T-cell (primary cell): ENCODE measurements around the gene SLC15A2. TPM values are rescaled to one million over a fixed set of nuclear protein-coding genes. Genes with fewer than 3 reads are reported as not detected.
A peak's percentile ranks its signal among the peaks of the same experiment; 100 is the strongest.

Experiments used
- ATAC-seq, 4 experiments: fragments of 200-7000 bp in 3 of 4; fragments of 150-1000 bp in 1 of 4; cut with Tn5 transposase; replicated peaks in 1 of 4; 1 replicate in 3 of 4; 2 replicates in 1 of 4; pipeline ENCODE4 v1.10.0; 2021; ENCODE audit warnings: moderate library complexity in 3 of 4, mild to moderate bottlenecking in 2 of 4, moderate number of reproducible peaks in 1 of 4
- CTCF ChIA-PET, 2 donors: fragments of 300-600 bp; sonication (Branson Sonifier 250); formaldehyde crosslinking; loops; one replicate each; lab custom pipeline; 2022; ENCODE audit warnings: antibody characterized with exemption in 2 of 2; lab: Charles Lee
- POLR2A ChIA-PET, 2 donors: fragments of 300-600 bp; sonication (Branson Sonifier 250); formaldehyde crosslinking; loops; one replicate each; lab custom pipeline; 2022; ENCODE audit warnings: antibody characterized with exemption in 2 of 2; lab: Charles Lee
- DNase-seq, 35 experiments: peaks; one replicate each; pipeline versions ENCODE4 v3.0.0 to v3.0.0-alpha.2; 2013 to 2023
- H3K27ac ChIP-seq: one replicate; pipeline ENCODE4 v1.5.1; 2013; ENCODE audit warnings: low read length
- H3K27me3 ChIP-seq, 2 experiments: replicated peaks in 1 of 2; 1 replicate in 1 of 2; 2 replicates in 1 of 2; pipeline versions ENCODE4 v1.6.1 to v1.7.0; 2013; ENCODE audit warnings: low read length in 1 of 2, mixed read lengths in 1 of 2; ENCODE audit not compliant: control insufficient read depth in 2 of 2, insufficient read depth in 2 of 2; ENCODE audit errors: extremely low read depth in 1 of 2
- H3K36me3 ChIP-seq, 2 donors: 1 replicate in 1 of 2; 2 replicates in 1 of 2; pipeline versions ENCODE4 v1.6.1 to v1.7.0; 2013; ENCODE audit warnings: low read length in 1 of 2; ENCODE audit not compliant: control insufficient read depth in 2 of 2, insufficient read depth in 1 of 2; ENCODE audit errors: extremely low read depth in 1 of 2
- H3K4me1 ChIP-seq, 2 experiments: 1 replicate in 1 of 2; 2 replicates in 1 of 2; pipeline versions ENCODE4 v1.6.1 to v1.7.0; 2013; ENCODE audit warnings: low read length in 2 of 2, mixed read lengths in 1 of 2; ENCODE audit not compliant: insufficient read depth in 2 of 2, control insufficient read depth in 1 of 2; ENCODE audit errors: extremely low read depth in 1 of 2
- H3K4me3 ChIP-seq, 2 donors: 1 replicate in 1 of 2; 2 replicates in 1 of 2; pipeline versions ENCODE4 v1.5.1 to v1.7.0; 2013; ENCODE audit warnings: mild to moderate bottlenecking in 2 of 2, low read length in 1 of 2, moderate library complexity in 1 of 2; ENCODE audit not compliant: control insufficient read depth in 1 of 2; ENCODE audit errors: extremely low read depth in 1 of 2
- H3K9me3 ChIP-seq: 2 replicates; pipeline ENCODE4 v1.7.0; 2013
- H3K27ac Mint-ChIP-seq, 2 donors: one replicate each; pipeline ENCODE4 v1.8.0; 2020 to 2021; ENCODE audit warnings: mild to moderate bottlenecking in 2 of 2, mixed read lengths in 2 of 2
- H3K27me3 Mint-ChIP-seq, 2 donors: one replicate each; pipeline ENCODE4 v1.8.0; 2021 to 2022; ENCODE audit warnings: mixed read lengths in 2 of 2
- H3K36me3 Mint-ChIP-seq: one replicate; pipeline ENCODE4 v1.8.0; 2021; ENCODE audit warnings: mixed read lengths
- H3K4me1 Mint-ChIP-seq, 3 donors: one replicate each; pipeline ENCODE4 v1.8.0; 2020 to 2022; ENCODE audit warnings: mixed read lengths in 3 of 3, mild to moderate bottlenecking in 1 of 3
- H3K4me3 Mint-ChIP-seq, 3 donors: one replicate each; pipeline ENCODE4 v1.8.0; 2020 to 2022; ENCODE audit warnings: mild to moderate bottlenecking in 3 of 3, mixed read lengths in 3 of 3, moderate library complexity in 3 of 3
- H3K9me3 Mint-ChIP-seq, 3 donors: one replicate each; pipeline ENCODE4 v1.8.0; 2020 to 2022; ENCODE audit warnings: mixed read lengths in 3 of 3
- WGBS: methylation state at CpG from one replicate; pipeline ENCODE4 v1.1.5; 2013; ENCODE audit warnings: missing lambda C conversion rate; ENCODE audit not compliant: insufficient coverage; 5-methylcytosine and 5-hydroxymethylcytosine counted together
- total RNA-seq, 35 experiments: library from RNA in 6 of 35; stranded (reverse) in 6 of 35; fragments of 120-200 nt in 1 of 35; gene quantifications; one replicate each; pipeline versions ENCODE4 v1.2.1 to v1.2.4 and lab custom pipeline; 2013 to 2026

The SLC15A2 gene
- total RNA-seq, 5 donors from 2014 or later (not counting 1 experiment from before 2014, with no cell fraction given): 1.6 to 3.0 (median 1.8) TPM

DNA sequence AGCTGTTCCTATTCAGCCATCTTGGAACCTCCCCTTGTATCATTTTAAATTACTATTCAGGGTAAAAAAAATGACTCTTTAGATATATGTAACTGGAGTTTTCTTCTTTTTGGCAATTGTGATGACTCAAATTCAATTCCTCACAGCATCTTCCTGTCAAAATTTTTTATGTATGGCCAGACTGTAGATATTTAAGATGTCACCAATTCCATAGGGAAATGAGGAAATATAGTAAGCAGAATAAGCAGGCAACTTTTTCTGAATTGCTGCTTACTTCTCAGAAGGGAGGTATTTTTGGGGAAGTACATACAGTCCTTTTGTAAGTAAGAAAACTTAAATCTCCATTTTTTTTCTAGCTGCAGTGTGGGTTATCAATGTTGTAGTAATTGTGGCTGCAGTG, 30.4 kb upstream of the SLC15A2 start:
- Histone ChIP-seq H3K27me3 (no peaks in the 10 kb centered on the region), H3K4me3 (no peak overlapping the region), H3K4me1 (no peaks in the 10 kb centered on the region), H3K27ac (no peak overlapping the region), H3K36me3 (peaks cover 0 to 4% of the 10 kb centered on the region in 2 donors), H3K9me3 (no peaks in the 10 kb centered on the region)
- POLR2A ChIA-PET: interaction anchor here in 1 of 2 donors (0.7 kb wide), 1 partner anchor 34 kb away, joined by 3 read pairs; no protein-coding TSS in a partner anchor
- H3K4me3 Mint-ChIP-seq: no peak overlapping the region
- H3K9me3 Mint-ChIP-seq: no peaks in the 10 kb centered on the region
- H3K4me1 Mint-ChIP-seq: peaks cover 0 to 9% (median 0%) of the 10 kb centered on the region in 3 donors
- CTCF ChIA-PET: no interaction called here
- H3K36me3 Mint-ChIP-seq: peaks cover 52% of the 10 kb centered on the region
- DNase-seq (no peak), ATAC-seq (no peak)
- H3K27ac Mint-ChIP-seq: no peak overlapping the region
- no peaks in the 10 kb centered on the region for H3K27me3 Mint-ChIP-seq

DNA sequence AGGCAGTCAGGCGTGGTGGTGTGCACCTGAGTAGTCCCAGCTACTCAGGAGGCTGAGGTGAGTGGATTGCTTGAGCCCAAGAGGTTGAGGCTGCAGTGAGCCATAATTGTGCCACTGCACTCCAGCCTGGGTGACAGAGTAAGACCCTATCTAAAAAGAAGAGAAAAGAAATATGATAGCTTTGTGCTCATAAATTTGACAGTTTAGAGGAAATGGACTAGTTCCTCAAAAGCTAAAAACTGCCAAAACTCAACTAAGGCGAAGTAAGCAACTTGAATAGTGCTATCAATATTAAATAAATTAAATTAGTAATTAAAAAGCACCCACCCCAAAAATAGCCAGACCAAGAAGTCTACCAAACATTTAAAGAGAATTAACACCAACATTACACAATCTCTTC, 24.5 kb upstream of the SLC15A2 start:
- Mint-ChIP-seq H3K4me1 (no peaks in the 10 kb centered on the region), H3K27me3 (no peaks in the 10 kb centered on the region), H3K9me3 (no peaks in the 10 kb centered on the region), H3K36me3 (peaks cover 21% of the 10 kb centered on the region), H3K27ac (no peak overlapping the region), H3K4me3 (no peak overlapping the region)
- WGBS: 100% methylated on average over 1 of the region's 2 CpGs
- no peak overlapping the region for H3K4me3 ChIP-seq
- no peaks in the 10 kb centered on the region for H3K9me3 ChIP-seq
- CTCF ChIA-PET: no interaction called here
- H3K27me3 ChIP-seq: no peaks in the 10 kb centered on the region
- ATAC-seq (no peak), DNase-seq (no peak)
- POLR2A ChIA-PET: no interaction called here
- H3K27ac ChIP-seq: no peak overlapping the region
- no peaks in the 10 kb centered on the region for H3K36me3 ChIP-seq
- no peaks in the 10 kb centered on the region for H3K4me1 ChIP-seq

DNA sequence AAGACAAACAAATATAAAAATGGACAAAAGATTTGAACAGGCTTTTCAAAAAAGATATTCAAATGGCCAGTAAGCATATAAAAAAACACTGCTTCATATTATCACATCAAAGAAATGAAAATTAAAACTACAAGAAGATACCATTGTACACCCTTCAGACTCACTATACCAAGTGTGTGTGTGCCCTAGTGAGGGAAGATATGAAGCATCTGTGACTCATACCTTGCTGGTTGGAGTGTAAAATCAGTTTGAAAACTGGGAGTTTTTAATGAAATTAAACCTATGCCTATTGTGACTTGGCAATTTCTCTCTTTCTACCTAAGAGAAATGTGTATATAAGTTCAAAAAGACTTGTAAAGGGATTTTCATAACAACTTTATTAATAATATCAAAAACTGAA, 23.5 kb upstream of the SLC15A2 start:
- DNase-seq (no peak), ATAC-seq (no peak)
- Histone ChIP-seq H3K27ac (no peak overlapping the region), H3K36me3 (no peaks in the 10 kb centered on the region), H3K9me3 (no peaks in the 10 kb centered on the region), H3K4me3 (no peak overlapping the region), H3K27me3 (no peaks in the 10 kb centered on the region), H3K4me1 (no peaks in the 10 kb centered on the region)
- no peak overlapping the region for H3K4me3 Mint-ChIP-seq
- peaks cover 21% of the 10 kb centered on the region for H3K36me3 Mint-ChIP-seq
- POLR2A ChIA-PET: no interaction called here
- no peaks in the 10 kb centered on the region for H3K9me3 Mint-ChIP-seq
- H3K4me1 Mint-ChIP-seq: no peaks in the 10 kb centered on the region
- CTCF ChIA-PET: no interaction called here
- no peak overlapping the region for H3K27ac Mint-ChIP-seq
- H3K27me3 Mint-ChIP-seq: no peaks in the 10 kb centered on the region

DNA sequence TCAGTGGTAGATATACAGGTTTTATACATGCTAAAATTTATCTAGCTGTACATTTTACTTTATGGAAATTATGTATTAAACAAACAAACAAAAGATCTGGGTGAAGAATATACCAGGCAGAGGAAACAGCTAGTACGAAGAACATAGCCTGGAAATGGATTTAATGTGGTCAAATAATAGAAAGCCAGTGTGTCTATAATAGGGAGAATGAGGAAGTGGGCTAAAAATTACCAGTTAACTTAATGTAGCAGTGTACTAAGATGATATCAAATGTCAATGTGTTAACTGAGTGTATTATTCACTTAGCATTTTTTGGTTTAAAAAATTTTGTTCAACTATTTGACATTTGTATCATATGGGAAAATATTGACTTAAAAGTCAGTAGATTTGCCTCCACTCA, 22.8 kb upstream of the SLC15A2 start:
- WGBS: no CpG with 5 or more reads among the region's 1 CpG
- Mint-ChIP-seq H3K4me1 (no peaks in the 10 kb centered on the region), H3K27me3 (no peaks in the 10 kb centered on the region), H3K27ac (no peak overlapping the region), H3K36me3 (peaks cover 15% of the 10 kb centered on the region), H3K9me3 (no peaks in the 10 kb centered on the region), H3K4me3 (no peak overlapping the region)
- no peak for DNase-seq
- ChIA-PET POLR2A (interaction anchor here in 1 of 2 donors (0.6 kb wide), 1 partner anchor 101 kb away, joined by 4 read pairs; no protein-coding TSS in a partner anchor), CTCF (no interaction called here)
- Histone ChIP-seq H3K27ac (no peak overlapping the region), H3K27me3 (no peaks in the 10 kb centered on the region), H3K4me1 (no peaks in the 10 kb centered on the region), H3K36me3 (no peaks in the 10 kb centered on the region), H3K9me3 (no peaks in the 10 kb centered on the region), H3K4me3 (no peak overlapping the region)
- ATAC-seq: no peak

DNA sequence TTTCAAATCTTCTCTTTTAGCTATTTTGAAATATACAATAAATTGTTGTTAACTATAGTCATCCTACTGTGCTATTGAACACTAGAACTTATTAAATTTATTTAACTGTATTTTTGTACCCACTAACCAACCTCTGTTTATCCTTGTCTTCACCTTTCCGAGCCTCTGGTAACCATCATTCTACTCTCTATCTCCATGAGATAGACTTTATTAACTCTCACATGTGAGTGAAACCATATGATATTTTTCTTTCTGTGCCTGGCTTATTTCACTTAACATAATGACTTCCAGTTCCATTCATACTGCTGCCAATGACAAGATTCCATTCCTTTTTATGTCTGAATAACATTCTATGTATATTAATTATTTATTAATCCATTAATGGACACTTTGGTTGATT, 15.8 kb upstream of the SLC15A2 start:
- 100% methylated on average over 1 of the region's 1 CpG for WGBS

DNA sequence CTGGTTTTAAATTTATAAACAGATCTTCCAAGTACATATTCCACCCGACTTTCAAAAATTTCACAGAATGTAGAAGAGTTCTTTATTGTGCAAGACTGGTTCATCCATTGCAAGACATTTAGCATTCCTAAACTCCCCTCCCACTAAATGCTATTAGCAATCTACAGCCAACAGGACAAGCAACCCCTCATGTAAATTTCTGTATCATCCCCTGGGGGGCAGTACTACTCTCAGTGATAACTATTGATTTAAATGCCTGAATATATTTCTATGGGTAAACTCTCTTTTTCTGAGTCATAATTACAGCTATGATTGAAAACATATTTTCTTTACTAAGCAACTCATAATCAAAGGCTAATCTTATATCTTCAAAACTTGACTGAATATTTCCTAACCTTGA, 10.7 kb upstream of the SLC15A2 start:
- WGBS: no CpG with 5 or more reads among the region's 1 CpG
- ATAC-seq: no peak
- H3K9me3 Mint-ChIP-seq: no peaks in the 10 kb centered on the region

More for the DNA sequence above, 15.8 kb upstream of the SLC15A2 start:
- Histone ChIP-seq H3K4me3 (no peak overlapping the region), H3K36me3 (no peaks in the 10 kb centered on the region), H3K9me3 (no peaks in the 10 kb centered on the region), H3K27me3 (no peaks in the 10 kb centered on the region), H3K27ac (no peak overlapping the region), H3K4me1 (no peaks in the 10 kb centered on the region)
- Mint-ChIP-seq H3K36me3 (peaks cover 5% of the 10 kb centered on the region), H3K27ac (no peak overlapping the region), H3K4me1 (no peaks in the 10 kb centered on the region), H3K4me3 (no peak overlapping the region), H3K27me3 (no peaks in the 10 kb centered on the region), H3K9me3 (no peaks in the 10 kb centered on the region)
- ATAC-seq: no peak
- ChIA-PET POLR2A (no interaction called here), CTCF (no interaction called here)
- DNase-seq: no peak

DNA sequence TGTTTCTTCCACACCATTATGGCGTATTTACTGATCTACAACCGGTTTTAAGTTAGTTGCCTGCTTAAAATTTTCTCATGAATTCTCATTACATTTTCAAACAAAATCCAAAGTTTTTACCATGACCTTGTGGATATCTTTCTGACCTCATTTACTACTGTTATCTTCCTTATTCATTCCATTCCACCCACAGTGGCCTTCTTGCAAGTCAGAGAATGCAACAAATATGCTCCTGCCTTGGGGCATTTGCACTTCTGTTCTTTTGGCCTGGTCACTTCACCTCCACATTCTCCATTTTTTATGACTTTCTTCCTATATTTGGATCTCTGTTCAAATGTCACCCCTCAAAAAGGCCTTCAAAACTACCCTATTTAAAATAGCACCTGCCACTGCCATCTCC, 8.8 kb upstream of the SLC15A2 start:
- POLR2A ChIA-PET: no interaction called here
- Mint-ChIP-seq H3K9me3 (no peaks in the 10 kb centered on the region), H3K36me3 (peaks cover 12% of the 10 kb centered on the region), H3K4me3 (no peak overlapping the region), H3K27me3 (no peaks in the 10 kb centered on the region), H3K27ac (no peak overlapping the region), H3K4me1 (no peaks in the 10 kb centered on the region)
- ATAC-seq (no peak), DNase-seq (no peak)
- H3K27me3 ChIP-seq: no peaks in the 10 kb centered on the region
- H3K4me3 ChIP-seq: no peak overlapping the region
- no peaks in the 10 kb centered on the region for H3K36me3 ChIP-seq
- no peak overlapping the region for H3K27ac ChIP-seq
- H3K4me1 ChIP-seq: no peaks in the 10 kb centered on the region
- CTCF ChIA-PET: no interaction called here
- WGBS: 96% methylated on average over 2 of the region's 2 CpGs
- no peaks in the 10 kb centered on the region for H3K9me3 ChIP-seq

More for the DNA sequence above, 10.7 kb upstream of the SLC15A2 start:
- no peaks in the 10 kb centered on the region for H3K27me3 ChIP-seq
- H3K27me3 Mint-ChIP-seq: no peaks in the 10 kb centered on the region
- peak in 1 of 35 experiments; percentile 6 for DNase-seq
- ChIA-PET CTCF (interaction anchor here in 1 of 2 donors (0.7 kb wide), 1 partner anchor 19 kb away, joined by 4 read pairs; no protein-coding TSS in a partner anchor), POLR2A (no interaction called here)
- no peak overlapping the region for H3K4me3 ChIP-seq
- no peak overlapping the region for H3K27ac ChIP-seq
- H3K9me3 ChIP-seq: no peaks in the 10 kb centered on the region
- H3K27ac Mint-ChIP-seq: no peak overlapping the region
- H3K4me3 Mint-ChIP-seq: no peak overlapping the region
- no peaks in the 10 kb centered on the region for H3K4me1 Mint-ChIP-seq
- H3K4me1 ChIP-seq: no peaks in the 10 kb centered on the region
- peaks cover 12% of the 10 kb centered on the region for H3K36me3 Mint-ChIP-seq
- H3K36me3 ChIP-seq: no peaks in the 10 kb centered on the region
